HG03354 (cell line): ENCODE measurements around the gene LRP4.
"Not testable (repeated sequence)": the region's sequence is repeated elsewhere in the genome, so short reads cannot be mapped to it uniquely, and the experiment has no call there.

ENCODE experiments used
- ATAC-seq: cut with Tn5 transposase; IDR thresholded peaks from one replicate; pipeline ENCODE4 v1.9.1; 2021; ENCODE audit warnings: mild to moderate bottlenecking; ENCODE audit not compliant: unreplicated experiment, poor library complexity, severe bottlenecking

LRP4 gene

GRCh38 chr11:46928701-46929100 lies 10.4 kb upstream of the LRP4 start:
- ATAC-seq, result not testable (repeated sequence)

GRCh38 chr11:46927928-46928327 lies 9.6 kb upstream of the LRP4 start:
- ATAC-seq, result not testable (repeated sequence)

- ATAC-seq, result no peak
Observed at GRCh38 chr11:46920755-46921154, 2.4 kb upstream of the LRP4 start.

- no peak for ATAC-seq
Observed at GRCh38 chr11:46918788-46919513, 601 bp upstream of the LRP4 start.

- no peak for ATAC-seq
Observed at GRCh38 chr11:46917762-46918082, 628 bp downstream of the LRP4 start.

- ATAC-seq, result no peak
Observed at GRCh38 chr11:46917109-46917761, 1.1 kb downstream of the LRP4 start.

GRCh38 chr11:46916286-46917108 lies 1.9 kb downstream of the LRP4 start:
- ATAC-seq, result no peak

- ATAC-seq, result no peak
Observed at GRCh38 chr11:46914910-46915309, 3.4 kb downstream of the LRP4 start.

GRCh38 chr11:46914363-46914762 lies 4.0 kb downstream of the LRP4 start:
- no peak for ATAC-seq

- ATAC-seq, result no peak
Observed at GRCh38 chr11:46913484-46913883, 4.9 kb downstream of the LRP4 start.

GRCh38 chr11:46912526-46913150 lies 5.7 kb downstream of the LRP4 start:
- no peak for ATAC-seq

GRCh38 chr11:46907606-46908005 lies 10.7 kb downstream of the LRP4 start:
- no peak for ATAC-seq

GRCh38 chr11:46906609-46907041 lies 11.7 kb downstream of the LRP4 start:
- ATAC-seq, result no peak

- no peak for ATAC-seq
Observed at GRCh38 chr11:46905806-46906205, 12.5 kb downstream of the LRP4 start.

GRCh38 chr11:46903846-46904245 lies 14.5 kb downstream of the LRP4 start:
- ATAC-seq, result no peak

GRCh38 chr11:46902694-46903093 lies 15.7 kb downstream of the LRP4 start:
- no peak for ATAC-seq

- ATAC-seq, result no peak
Observed at GRCh38 chr11:46901156-46901555, 17.2 kb downstream of the LRP4 start.

- no peak for ATAC-seq
Observed at GRCh38 chr11:46900091-46900746, 18.1 kb downstream of the LRP4 start.

GRCh38 chr11:46899501-46900025 lies 18.8 kb downstream of the LRP4 start:
- no peak for ATAC-seq
